ENCODE results near the gene ARHGAP23. TPM values are rescaled to one million over a fixed set of nuclear protein-coding genes. Genes with fewer than 3 reads are reported as not detected.
A peak's percentile ranks its signal among the peaks of the same experiment; 100 is the strongest.

The ARHGAP23 gene
- total RNA-seq, 1 experiment from 2014 or later = 97.9 TPM

GRCh38 chr17:38561416-38562214 is 133.4 kb downstream of the ARHGAP23 start:
- Histone ChIP-seq H3K4me1 (ENCODE audit: insufficient read depth, low read length) (0 out of 2 replicates have a peak, but pooled peaks cover 3% of the 10 kb centered on the region), H3T11ph (ENCODE audit: low read length) (no peak overlapping the region), H2AFZ (ENCODE audit: low read length) (no peak overlapping the region), H3K23me2 (ENCODE audit: insufficient read length, low read depth, low read length, poor library complexity, severe bottlenecking) (peaks cover 26% of the 10 kb centered on the region), H3K18ac (ENCODE audit: insufficient read length, low read depth, low read length) (no peak overlapping the region), H2BK120ac (ENCODE audit: low read depth, low read length, poor library complexity, severe bottlenecking) (no peak overlapping the region), H4K8ac (replicated peaks; ENCODE audit: insufficient read length, low read depth, low read length) (no peak overlapping the region), H3K9ac (ENCODE audit: extremely low read depth, insufficient read length, low read length) (no peak overlapping the region), H2BK12ac (ENCODE audit: insufficient read length, low read depth, low read length) (no peak overlapping the region), H3K14ac (ENCODE audit: insufficient read depth, low read length) (no peak overlapping the region), H4K5ac (ENCODE audit: insufficient read length, low read depth, low read length) (no peak overlapping the region), H2AK5ac (ENCODE audit: insufficient read length, low read length) (no peak overlapping the region), H3K56ac (ENCODE audit: insufficient read length, low read depth, low read length) (no peak overlapping the region), H2BK20ac (ENCODE audit: low read depth, low read length, poor library complexity, severe bottlenecking) (no peak overlapping the region), H3K79me1 (ENCODE audit: insufficient read depth, low read depth, low read length, poor library complexity, severe bottlenecking) (no peaks in the 10 kb centered on the region), H4K20me1 (ENCODE audit: control insufficient read depth, insufficient read depth, insufficient read length) (peaks cover 2% of the 10 kb centered on the region), H3K4me2 (ENCODE audit: insufficient read depth, insufficient read length, low read length) (no peak overlapping the region), H3K4ac (ENCODE audit: low read depth, low read length) (no peak overlapping the region), H3K79me2 (ENCODE audit: insufficient read depth, low read length) (no peaks in the 10 kb centered on the region), H4K91ac (ENCODE audit: insufficient read length, low read depth, low read length) (no peak overlapping the region), H3K9me3 (ENCODE audit: control insufficient read depth, low read depth, low read length) (no peaks in the 10 kb centered on the region), H3K27ac (ENCODE audit: insufficient read length, low read depth, low read length) (no peak overlapping the region), H2BK15ac (ENCODE audit: low read depth, low read length) (no peak overlapping the region), H2BK5ac (ENCODE audit: insufficient read length, low read length) (no peak overlapping the region), H3K27me3 (ENCODE audit: insufficient read depth, low read length) (peaks cover 63% of the 10 kb centered on the region), H3K23ac (ENCODE audit: insufficient read length, low read depth, low read length) (no peak overlapping the region)
- H3K27me3 Mint-ChIP-seq (ENCODE audit: low read depth) = peaks cover 94% of the 10 kb centered on the region
- no peak overlapping the region for H3K27ac Mint-ChIP-seq
- DNase-seq = peak; percentile 73
- peak overlapping the region in 1 of 2 experiments; percentile 70; a peak in 1 of 5 replicates for H3K4me3 Mint-ChIP-seq
- H3K4me1 Mint-ChIP-seq = peaks cover 38 to 65% of the 10 kb centered on the region in 2 experiments
- peak; percentile 53 for TF ChIP-seq CTCF (conservative IDR thresholded peaks at IDR 0.05)
- no CpG with 5 or more reads among the region's 105 CpGs for WGBS (ENCODE audit: extremely low coverage, insufficient read length, low lambda C conversion rate)
- H3K36me3 Mint-ChIP-seq (ENCODE audit: insufficient read depth in 1 of 3, low read depth in 3 of 3) = peaks cover 0 to 3% (median 0%) of the 10 kb centered on the region in 3 experiments; a peak in 1 of 7 replicates
- H3K9me3 Mint-ChIP-seq = no peaks in the 10 kb centered on the region; a peak in 2 of 5 replicates

Other genes starting within 250 kb of the ARHGAP23 start
- gene TBC1D3, start 235.9 kb upstream of the ARHGAP23 start, total RNA-seq (2021) = not detected in 2 replicates
- gene MRPL45, start 131.3 kb upstream of the ARHGAP23 start, total RNA-seq (2021) = 57.7 and 59.9 TPM in 2 replicates
- gene GPR179, start 84.5 kb upstream of the ARHGAP23 start, total RNA-seq (2021) = not detected in 2 replicates
- gene SOCS7, start 76.6 kb upstream of the ARHGAP23 start, total RNA-seq (2021) = 28.7 and 31.0 TPM in 2 replicates
- 6.7 and 6.9 TPM in 2 replicates for gene SRCIN1, start 177.5 kb downstream of the ARHGAP23 start, total RNA-seq (2021)
- 5.9 and 6.1 TPM in 2 replicates for gene EPOP, start 246.5 kb downstream of the ARHGAP23 start, total RNA-seq (2021)